Glomerular visceral epithelial cell (primary cell): ENCODE results near the gene CMIP.
"Not testable (repeated sequence)": the region's sequence is repeated elsewhere in the genome, so short reads cannot be mapped to it uniquely, and the experiment has no call there.

Experiments used
- DNase-seq: peaks from one replicate; pipeline ENCODE4 v3.0.0-alpha.2; 2016; ENCODE audit errors: extremely low spot score

Gene CMIP

GRCh38 chr16:81566086-81567007 lies 121.7 kb downstream of the CMIP start:
- no peak for DNase-seq

- DNase-seq, result no peak
Measured at GRCh38 chr16:81567087-81567486, 122.5 kb downstream of the CMIP start.

GRCh38 chr16:81567987-81568748 lies 123.6 kb downstream of the CMIP start:
- peak; percentile 85 for DNase-seq

GRCh38 chr16:81568749-81569087 lies 124.1 kb downstream of the CMIP start:
- no peak for DNase-seq

GRCh38 chr16:81569361-81570034 lies 124.9 kb downstream of the CMIP start:
- DNase-seq, result no peak

- DNase-seq, result no peak
Measured at GRCh38 chr16:81570151-81570846, 125.7 kb downstream of the CMIP start.

- no peak for DNase-seq
Measured at GRCh38 chr16:81571175-81571574, 126.6 kb downstream of the CMIP start.

GRCh38 chr16:81571592-81572385 lies 127.2 kb downstream of the CMIP start:
- no peak for DNase-seq

GRCh38 chr16:81572386-81573144 lies 128.0 kb downstream of the CMIP start:
- no peak for DNase-seq

- no peak for DNase-seq
Measured at GRCh38 chr16:81573533-81574020, 129.0 kb downstream of the CMIP start.

DNA sequence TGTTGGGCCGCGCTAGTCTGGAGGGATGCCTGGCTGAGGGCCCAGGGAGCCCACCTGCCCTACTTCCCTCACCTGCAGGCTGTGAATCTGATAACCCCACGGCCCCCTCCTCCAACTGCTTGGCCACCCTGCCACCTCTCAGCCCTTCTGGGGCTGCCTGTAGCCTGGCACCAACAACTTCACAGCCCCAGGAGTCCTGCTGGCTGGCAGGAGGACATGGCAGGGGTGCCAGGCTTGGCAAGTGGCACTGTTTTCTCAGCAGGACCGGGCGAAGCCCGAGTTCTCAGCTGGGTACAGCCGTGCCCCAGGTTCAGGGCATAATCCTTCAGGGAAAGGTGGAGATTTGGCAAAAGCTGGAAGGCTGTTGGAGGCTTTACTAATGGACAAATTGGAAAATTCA lies 129.6 kb downstream of the CMIP start:
- no peak for DNase-seq

- no peak for DNase-seq
Measured at GRCh38 chr16:81575307-81575706, 130.7 kb downstream of the CMIP start.

DNA sequence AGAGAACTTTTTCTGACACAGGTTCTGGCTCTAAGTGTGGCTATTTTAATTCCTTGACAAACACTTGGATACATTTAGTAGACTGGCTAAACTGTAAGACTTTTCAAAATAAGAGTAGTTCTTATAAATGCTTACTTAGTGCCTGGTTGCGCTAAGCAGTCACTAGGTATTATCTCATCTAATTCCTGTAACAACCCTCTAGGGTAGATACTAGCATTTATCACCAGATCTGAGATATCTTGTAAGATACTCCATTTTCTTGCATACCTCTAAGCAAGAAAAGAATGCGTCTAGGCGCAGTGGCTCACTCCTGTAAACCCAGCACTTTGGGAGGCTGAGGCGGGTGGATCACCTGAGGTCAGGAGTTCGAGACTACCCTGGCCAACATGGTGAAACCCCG lies 131.2 kb downstream of the CMIP start:
- no peak for DNase-seq

- DNase-seq, result no peak
Measured at GRCh38 chr16:81576696-81577095, 132.1 kb downstream of the CMIP start.

GRCh38 chr16:81577272-81577671 lies 132.7 kb downstream of the CMIP start:
- not testable (repeated sequence) for DNase-seq

DNA sequence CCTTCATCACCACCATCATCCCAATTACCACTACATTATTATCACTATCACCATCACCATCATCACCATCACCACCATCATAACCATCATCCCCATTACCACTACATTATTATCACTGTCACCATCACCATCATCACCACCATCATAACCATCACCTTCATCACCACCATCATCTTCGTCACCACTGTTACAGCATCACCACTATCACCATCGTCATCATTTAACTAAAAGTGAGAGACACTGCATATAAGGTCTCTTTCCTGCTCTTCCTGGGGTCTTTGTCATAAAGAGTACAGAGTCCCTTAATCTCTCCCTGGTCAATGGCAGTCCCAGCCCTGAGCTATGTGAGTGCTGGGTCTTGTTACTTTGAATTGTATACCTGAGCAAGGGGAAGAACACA lies 133.5 kb downstream of the CMIP start:
- DNase-seq, result no peak

DNA sequence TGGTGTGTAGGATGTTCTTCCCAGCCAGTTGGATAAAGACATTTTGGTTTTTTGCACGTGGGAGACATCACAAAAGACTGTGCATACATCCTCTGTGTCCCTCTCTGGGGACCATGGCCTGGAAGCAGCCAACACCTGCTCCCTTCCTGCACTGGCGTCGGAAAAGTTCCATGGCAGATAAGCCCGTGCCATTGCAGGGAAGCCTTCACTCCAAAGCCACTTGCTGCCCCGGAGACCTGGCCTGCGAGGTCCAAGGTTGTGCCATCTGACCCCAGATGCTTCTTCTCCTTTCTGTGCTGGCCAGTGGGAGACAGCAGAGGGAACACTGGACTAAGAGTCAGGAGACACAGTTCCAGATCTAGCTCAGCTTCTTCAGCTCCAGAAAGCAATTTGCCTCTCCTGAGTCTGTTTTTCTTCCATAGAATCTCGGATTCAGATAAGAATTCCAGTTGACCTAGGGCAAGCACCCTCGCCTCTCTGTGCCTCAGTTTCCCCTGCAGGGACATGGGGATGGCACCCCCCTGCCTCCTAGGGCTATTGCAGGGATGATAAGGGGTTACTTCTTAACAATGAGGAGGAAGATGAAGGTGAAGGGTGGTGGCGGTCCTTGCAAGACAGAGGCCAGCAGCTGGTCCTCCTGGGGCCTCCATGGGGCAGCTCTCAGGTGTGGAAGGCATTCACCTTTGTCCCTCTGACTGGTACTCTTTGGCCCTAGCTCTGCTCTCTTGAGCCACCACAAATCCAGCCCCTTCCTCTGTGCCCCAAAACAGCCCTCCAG lies 134.2 kb downstream of the CMIP start:
- no peak for DNase-seq

GRCh38 chr16:81581107-81581506 lies 136.5 kb downstream of the CMIP start:
- no peak for DNase-seq
